HS-27A (cell line): ENCODE data around the gene C5orf52.
"Not testable (repeated sequence)": the region's sequence is repeated elsewhere in the genome, so short reads cannot be mapped to it uniquely, and the experiment has no call there.

Experiments used
- DNase-seq: peaks from one replicate; pipeline ENCODE4 v3.0.0-alpha.2; 2012; ENCODE audit warnings: low read depth, missing footprints

Gene C5orf52

GRCh38 chr5:157670662-157671591 lies at the start of gene C5orf52:
Gene C5orf52 (plus strand): TSS chr5:157671533. CDS start chr5:157671615, 82 bp downstream.
- no peak for DNase-seq

- no peak for DNase-seq
Measured at GRCh38 chr5:157624144-157624543, 47.2 kb upstream of the C5orf52 start.

- no peak for DNase-seq
Measured at GRCh38 chr5:157626831-157627230, 44.5 kb upstream of the C5orf52 start.

GRCh38 chr5:157630341-157630740 lies 41.0 kb upstream of the C5orf52 start:
- DNase-seq: no peak

- DNase-seq: no peak
Measured at GRCh38 chr5:157640406-157641066, 30.8 kb upstream of the C5orf52 start.

GRCh38 chr5:157648275-157648990 lies 22.9 kb upstream of the C5orf52 start:
- no peak for DNase-seq

- no peak for DNase-seq
Measured at GRCh38 chr5:157649101-157649500, 22.2 kb upstream of the C5orf52 start.

GRCh38 chr5:157650991-157651611 lies 20.2 kb upstream of the C5orf52 start:
- DNase-seq: no peak

- no peak for DNase-seq
Measured at GRCh38 chr5:157651623-157652376, 19.5 kb upstream of the C5orf52 start.

GRCh38 chr5:157652377-157652692 lies 19.0 kb upstream of the C5orf52 start, which contains the start of gene SOX30:
Gene SOX30 (minus strand): TSS chr5:157652438. CDS start chr5:157652078, 360 bp downstream.
- DNase-seq: no peak

- no peak for DNase-seq
Measured at GRCh38 chr5:157657516-157657915, 13.8 kb upstream of the C5orf52 start.

- DNase-seq: no peak
Measured at GRCh38 chr5:157658893-157659292, 12.4 kb upstream of the C5orf52 start.

- no peak for DNase-seq
Measured at GRCh38 chr5:157659868-157660660, 11.3 kb upstream of the C5orf52 start.

- no peak for DNase-seq
Measured at GRCh38 chr5:157665467-157666070, 5.8 kb upstream of the C5orf52 start.

GRCh38 chr5:157668356-157668755 lies 3.0 kb upstream of the C5orf52 start:
- no peak for DNase-seq

- DNase-seq: no peak
Measured at GRCh38 chr5:157669701-157670097, 1.6 kb upstream of the C5orf52 start.

GRCh38 chr5:157671592-157672330 lies 428 bp downstream of the C5orf52 start:
- no peak for DNase-seq

- DNase-seq: no peak
Measured at GRCh38 chr5:157672976-157673375, 1.6 kb downstream of the C5orf52 start.

GRCh38 chr5:157674351-157674750 lies 3.0 kb downstream of the C5orf52 start:
- not testable (repeated sequence) for DNase-seq
